Lower lobe of right lung (tissue), 2 donors: ENCODE data around the gene EEFSEC. TPM values are rescaled to one million over a fixed set of nuclear protein-coding genes. Genes with fewer than 3 reads are reported as not detected.

ENCODE experiments used
- ATAC-seq, 2 donors: fragments of 200-7000 bp; cut with Tn5 transposase; one replicate each; pipeline ENCODE4 v1.9.1; 2020 to 2022; ENCODE audit warnings: mild to moderate bottlenecking in 2 of 2, moderate library complexity in 2 of 2
- DNase-seq: peaks from one replicate; pipeline ENCODE4 v3.0.0-alpha.2; 2020
- H3K27ac ChIP-seq: fragments of 200-600 bp; one replicate; pipeline ENCODE4 v1.8.0; 2022
- H3K27me3 ChIP-seq: fragments of 200-600 bp; one replicate; pipeline ENCODE4 v1.8.0; 2022; ENCODE audit warnings: low read depth
- H3K36me3 ChIP-seq: fragments of 200-600 bp; one replicate; pipeline ENCODE4 v1.8.0; 2022; ENCODE audit warnings: mild to moderate bottlenecking
- H3K4me1 ChIP-seq: fragments of 200-600 bp; one replicate; pipeline ENCODE4 v1.8.0; 2022
- H3K4me3 ChIP-seq: fragments of 200-600 bp; one replicate; pipeline ENCODE4 v1.8.0; 2022; ENCODE audit warnings: mild to moderate bottlenecking
- H3K9me3 ChIP-seq: fragments of 200-600 bp; one replicate; pipeline ENCODE4 v1.8.0; 2022
- CTCF ChIP-seq: fragments of 200-600 bp; IDR thresholded peaks from one replicate; pipeline ENCODE4 v1.8.0; 2022; ENCODE audit warnings: antibody characterized with exemption, mild to moderate bottlenecking
- intact Hi-C: fragments of 100-400 bp; cut with DNase I; formaldehyde crosslinking; loops from one replicate; pipeline ENCODE4 v1.11.0; 2022
- total RNA-seq: library from RNA; stranded (reverse); fragmentation: NEBNext Ultra II Directional; extraction: Animal tissue kit (Norgen Biotek cat#: 25700); gene quantifications from one replicate; pipeline ENCODE4 v1.2.1, GENCODE V29; 2021
- donor health status: DM: no; HTN: yes; CAD: no; lungs with severe emphysema.

EEFSEC gene
- total RNA-seq, 1 donor from 2014 or later, result 15.6 TPM

- TF ChIP-seq CTCF, result no peak
- no peak overlapping the region for H3K27ac ChIP-seq
- no peaks in the 10 kb centered on the region for H3K36me3 ChIP-seq
- intact Hi-C loops, result no loop called here
- no peak overlapping the region for H3K4me3 ChIP-seq
- H3K9me3 ChIP-seq, result no peaks in the 10 kb centered on the region
- peaks cover 29% of the 10 kb centered on the region for H3K4me1 ChIP-seq
- no peaks in the 10 kb centered on the region for H3K27me3 ChIP-seq
- ATAC-seq (no peak), DNase-seq (no peak)
Observed at GRCh38 chr3:128379367-128380160, 226.3 kb downstream of the EEFSEC start.

- DNase-seq (no peak), ATAC-seq (no peak)
- intact Hi-C loops, result no loop called here
- H3K9me3 ChIP-seq, result no peaks in the 10 kb centered on the region
- peaks cover 30% of the 10 kb centered on the region for H3K4me1 ChIP-seq
- no peaks in the 10 kb centered on the region for H3K36me3 ChIP-seq
- no peaks in the 10 kb centered on the region for H3K27me3 ChIP-seq
- H3K27ac ChIP-seq, result no peak overlapping the region
- H3K4me3 ChIP-seq, result no peak overlapping the region
- no peak for TF ChIP-seq CTCF
Observed at GRCh38 chr3:128380295-128380694, 227.0 kb downstream of the EEFSEC start.

- Histone ChIP-seq H3K36me3 (no peaks in the 10 kb centered on the region), H3K4me3 (no peak overlapping the region), H3K4me1 (peaks cover 34% of the 10 kb centered on the region), H3K9me3 (no peaks in the 10 kb centered on the region), H3K27ac (no peak overlapping the region), H3K27me3 (no peaks in the 10 kb centered on the region)
- DNase-seq, result no peak
- ATAC-seq, result no peak
- intact Hi-C loops, result no loop called here
- no peak for TF ChIP-seq CTCF
Observed at GRCh38 chr3:128380719-128381118, 227.4 kb downstream of the EEFSEC start.

GRCh38 chr3:128381609-128382008 is 228.3 kb downstream of the EEFSEC start:
- intact Hi-C loops, result no loop called here
- Histone ChIP-seq H3K9me3 (no peaks in the 10 kb centered on the region), H3K4me3 (no peak overlapping the region), H3K27me3 (no peaks in the 10 kb centered on the region), H3K27ac (no peak overlapping the region), H3K4me1 (peaks cover 38% of the 10 kb centered on the region), H3K36me3 (no peaks in the 10 kb centered on the region)
- no peak for TF ChIP-seq CTCF
- no peak for DNase-seq
- ATAC-seq, result no peak

- no peaks in the 10 kb centered on the region for H3K27me3 ChIP-seq
- ATAC-seq, result no peak
- H3K27ac ChIP-seq, result no peak overlapping the region
- no peaks in the 10 kb centered on the region for H3K9me3 ChIP-seq
- H3K4me3 ChIP-seq, result no peak overlapping the region
- H3K4me1 ChIP-seq, result peaks cover 38% of the 10 kb centered on the region
- H3K36me3 ChIP-seq, result no peaks in the 10 kb centered on the region
- no peak for TF ChIP-seq CTCF
- no peak for DNase-seq
- intact Hi-C loops, result no loop called here
Observed at GRCh38 chr3:128382221-128382807, 229.0 kb downstream of the EEFSEC start.
